Measurements from ENCODE around the gene DCTN5. TPM values are rescaled to one million over a fixed set of nuclear protein-coding genes. Genes with fewer than 3 reads are reported as not detected.
"Not testable (repeated sequence)": the region's sequence is repeated elsewhere in the genome, so short reads cannot be mapped to it uniquely, and the experiment has no call there.

The DCTN5 gene
- total RNA-seq: 10 to 100 TPM; 41.7 to 44.7 (median 42.5) TPM
- 12.4 TPM for polyA plus RNA-seq
- long read RNA-seq, donor 1, full-length matches to known transcripts: 44 of 48 reads
- long read RNA-seq, donor 1, partial matches to known transcripts: 2 of 48 reads
- long read RNA-seq, donor 1, other reads (novel, unspliced or antisense): 2 of 48 reads
- long read RNA-seq, donor 2, full-length matches to known transcripts: 20 of 21 reads
- long read RNA-seq, donor 2, partial matches to known transcripts: 0 of 21 reads
- long read RNA-seq, donor 2, other reads (novel, unspliced or antisense): 1 of 21 reads
- long read RNA-seq, donor 3, full-length matches to known transcripts: 163 of 176 reads
- long read RNA-seq, donor 3, partial matches to known transcripts: 3 of 176 reads
- long read RNA-seq, donor 3, other reads (novel, unspliced or antisense): 10 of 176 reads
- long read RNA-seq, donor 4, full-length matches to known transcripts: 18 of 19 reads
- long read RNA-seq, donor 4, partial matches to known transcripts: 0 of 19 reads
- long read RNA-seq, donor 4, other reads (novel, unspliced or antisense): 1 of 19 reads

DNA sequence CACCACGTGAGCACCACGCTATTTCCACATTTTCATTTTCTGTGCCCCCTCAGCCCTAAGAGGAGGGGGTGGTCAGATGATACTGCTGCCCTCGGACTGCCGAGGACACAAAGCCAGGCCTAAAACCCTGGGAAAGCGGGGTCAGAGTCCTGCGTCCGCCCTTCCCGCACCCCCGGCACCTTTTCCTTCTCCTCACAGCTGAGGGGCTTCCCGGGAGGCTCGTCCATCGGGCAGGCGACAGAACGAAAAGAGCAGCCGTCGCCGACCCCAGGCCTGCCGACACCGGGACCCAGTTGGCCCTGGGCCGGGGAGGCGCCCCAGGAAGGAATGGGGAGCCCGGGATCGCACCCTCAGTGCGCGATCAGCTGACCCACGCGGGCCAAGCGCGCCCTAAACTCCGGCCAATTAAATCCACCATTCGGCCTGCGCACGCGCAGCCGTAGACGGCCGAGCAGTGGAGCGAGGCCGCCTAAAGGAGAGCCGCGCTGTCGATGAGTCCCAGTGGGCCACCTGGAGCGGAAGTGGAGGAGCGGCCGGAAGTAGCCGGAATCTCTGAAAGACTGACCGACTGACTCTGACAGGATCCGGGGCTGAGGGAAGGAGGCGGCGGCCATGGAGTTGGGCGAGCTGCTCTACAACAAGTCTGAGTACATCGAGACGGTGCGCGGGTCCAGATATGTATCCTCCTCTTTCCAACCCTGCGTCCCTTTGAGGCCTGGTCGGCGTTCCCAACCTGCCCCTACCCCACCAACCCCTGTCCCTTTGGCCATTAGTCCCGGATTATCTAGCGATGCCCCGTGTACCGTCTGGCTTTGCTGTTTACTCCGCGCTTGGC, at the start of gene DCTN5, which contains the start of gene PALB2:
Gene DCTN5, plus strand, starts transcription at position 536 of the 835 bp plus-strand sequence. Its CDS starts 77 bp downstream, at position 613.
Gene PALB2, minus strand, starts transcription at position 380 of the 835 bp plus-strand sequence. Its CDS starts 153 bp downstream, at position 227.
- ATAC-seq (peak; percentile 99 to 100), DNase-seq (peak; percentile 94 to 97 (median 97))
- Histone ChIP-seq H3K9me3 (ENCODE audit: control insufficient read depth, low read length) (no peaks in the 10 kb centered on the region), H3K27me3 (ENCODE audit: control insufficient read depth, insufficient read depth) (no peaks in the 10 kb centered on the region), H3K4me3 (ENCODE audit: low read length) (peak within 1 kb of the TSS; percentile 76), H3K27ac (ENCODE audit: low read length) (peak within 1 kb of the TSS; percentile 40), H3K4me1 (ENCODE audit: control insufficient read depth, insufficient read depth, low read length) (peaks cover 9% of the 10 kb centered on the region)
- under 1% methylated on average over 64 of the region's 64 CpGs for WGBS
- intact Hi-C loops (cut with DNase I): no loop called here

GRCh38 chr16:23594186-23594585, 47.1 kb upstream of the DCTN5 start:
- H3K4me1 ChIP-seq (ENCODE audit: control insufficient read depth, insufficient read depth, low read length): peaks cover 3% of the 10 kb centered on the region
- DNase-seq: peak; percentile 33 to 69 (median 61)
- intact Hi-C loops (cut with DNase I): no loop called here
- H3K27me3 ChIP-seq (ENCODE audit: control insufficient read depth, insufficient read depth): no peaks in the 10 kb centered on the region
- 82% methylated on average over 12 of the region's 12 CpGs for WGBS
- H3K27ac ChIP-seq (ENCODE audit: low read length): peak overlapping the region; percentile 76
- no peaks in the 10 kb centered on the region for H3K9me3 ChIP-seq (ENCODE audit: control insufficient read depth, low read length)
- no peak overlapping the region for H3K4me3 ChIP-seq (ENCODE audit: low read length)
- peak; percentile 20 to 21 for ATAC-seq

- 17% methylated on average over 34 of the region's 34 CpGs for WGBS
- H3K27me3 ChIP-seq (ENCODE audit: control insufficient read depth, insufficient read depth): no peaks in the 10 kb centered on the region
- H3K4me1 ChIP-seq (ENCODE audit: control insufficient read depth, insufficient read depth, low read length): peaks cover 3% of the 10 kb centered on the region
- DNase-seq (no peak), ATAC-seq (no peak)
- peak overlapping the region; percentile 76 for H3K27ac ChIP-seq (ENCODE audit: low read length)
- H3K9me3 ChIP-seq (ENCODE audit: control insufficient read depth, low read length): no peaks in the 10 kb centered on the region
- H3K4me3 ChIP-seq (ENCODE audit: low read length): peak overlapping the region; percentile 68
- intact Hi-C loops (cut with DNase I): loop anchor here in 2 of 4 donors (5.0 kb wide), 1 partner anchor 38 kb away; the partner anchor contains the start of genes EARS2 (in 2 of the 2) and UBFD1 (in 2 of the 2)
Measured at GRCh38 chr16:23595246-23595950, 45.9 kb upstream of the DCTN5 start.

- no peaks in the 10 kb centered on the region for H3K27me3 ChIP-seq (ENCODE audit: control insufficient read depth, insufficient read depth)
- ATAC-seq (peak; percentile 97 to 98), DNase-seq (peak; percentile 91 to 96 (median 96))
- H3K27ac ChIP-seq (ENCODE audit: low read length): peak within 1 kb of the TSS; percentile 83
- intact Hi-C loops (cut with DNase I): loop anchor here in 3 of 4 donors (2.0 to 5.0 kb wide), 2 partner anchors 39 kb away; partner anchors contain the start of genes EARS2 (in 3 of the 3) and UBFD1 (in 3 of the 3)
- 2% methylated on average over 67 of the region's 67 CpGs for WGBS
- H3K9me3 ChIP-seq (ENCODE audit: control insufficient read depth, low read length): no peaks in the 10 kb centered on the region
- peaks cover 3% of the 10 kb centered on the region for H3K4me1 ChIP-seq (ENCODE audit: control insufficient read depth, insufficient read depth, low read length)
- peak within 1 kb of the TSS; percentile 68 for H3K4me3 ChIP-seq (ENCODE audit: low read length)
Measured at GRCh38 chr16:23595951-23596720, 45.1 kb upstream of the DCTN5 start, which contains the start of gene NDUFAB1. NDUFAB1 (minus strand) TSS chr16:23596316; CDS start chr16:23596290, 26 bp downstream.

GRCh38 chr16:23597003-23597756, 44.1 kb upstream of the DCTN5 start:
- Histone ChIP-seq H3K27me3 (ENCODE audit: control insufficient read depth, insufficient read depth) (no peaks in the 10 kb centered on the region), H3K4me1 (ENCODE audit: control insufficient read depth, insufficient read depth, low read length) (peaks cover 3% of the 10 kb centered on the region), H3K9me3 (ENCODE audit: control insufficient read depth, low read length) (no peaks in the 10 kb centered on the region), H3K4me3 (ENCODE audit: low read length) (no peak overlapping the region), H3K27ac (ENCODE audit: low read length) (peak overlapping the region; percentile 83)
- intact Hi-C loops (cut with DNase I): loop anchor here in 3 of 4 donors (2.0 to 5.0 kb wide), 2 partner anchors 40 kb away; partner anchors contain the start of genes EARS2 (in 3 of the 3) and UBFD1 (in 3 of the 3)
- 73% methylated on average over 11 of the region's 11 CpGs for WGBS
- peak in 2 of 3 donors; percentile 63 to 69 for DNase-seq
- peak; percentile 33 to 68 for ATAC-seq

DNA sequence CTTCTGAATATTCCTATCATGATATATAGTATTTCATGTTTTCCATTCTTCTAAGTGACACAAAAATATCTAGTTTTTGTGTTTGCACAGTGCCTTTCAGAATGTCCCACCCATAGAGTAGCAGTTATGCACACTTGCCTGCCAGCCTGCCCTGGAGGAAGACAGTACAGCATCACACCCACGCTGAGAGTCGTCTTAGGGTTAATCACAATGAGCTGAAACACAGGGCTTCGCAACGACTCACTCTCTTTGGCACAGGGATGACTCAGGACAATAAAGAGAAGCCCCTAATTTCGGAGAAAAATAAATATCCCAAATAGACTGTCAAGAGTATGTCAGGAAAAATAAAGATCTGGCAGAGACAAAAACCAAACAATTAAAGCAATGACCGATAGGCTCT, 33.5 kb upstream of the DCTN5 start:
- no peak overlapping the region for H3K27ac ChIP-seq (ENCODE audit: low read length)
- 67% methylated on average over 6 of the region's 6 CpGs for WGBS
- intact Hi-C loops (cut with DNase I): no loop called here

GRCh38 chr16:23608194-23608593, 33.1 kb upstream of the DCTN5 start:
- Histone ChIP-seq H3K4me1 (ENCODE audit: control insufficient read depth, insufficient read depth, low read length) (peaks cover 1% of the 10 kb centered on the region), H3K4me3 (ENCODE audit: low read length) (no peak overlapping the region), H3K27ac (ENCODE audit: low read length) (no peak overlapping the region), H3K27me3 (ENCODE audit: control insufficient read depth, insufficient read depth) (no peaks in the 10 kb centered on the region), H3K9me3 (ENCODE audit: control insufficient read depth, low read length) (no peaks in the 10 kb centered on the region)
- 70% methylated on average over 4 of the region's 4 CpGs for WGBS
- ATAC-seq: peak; percentile 41 to 86
- intact Hi-C loops (cut with DNase I): no loop called here
- no peak for DNase-seq

More for the DNA sequence above, 33.5 kb upstream of the DCTN5 start:
- Histone ChIP-seq H3K9me3 (ENCODE audit: control insufficient read depth, low read length) (no peaks in the 10 kb centered on the region), H3K27me3 (ENCODE audit: control insufficient read depth, insufficient read depth) (no peaks in the 10 kb centered on the region), H3K4me3 (ENCODE audit: low read length) (no peak overlapping the region), H3K4me1 (ENCODE audit: control insufficient read depth, insufficient read depth, low read length) (peaks cover 1% of the 10 kb centered on the region)
- no peak for DNase-seq
- ATAC-seq: peak in 1 of 2 donors; percentile 49

- no peaks in the 10 kb centered on the region for H3K9me3 ChIP-seq (ENCODE audit: control insufficient read depth, low read length)
- peaks cover 1% of the 10 kb centered on the region for H3K4me1 ChIP-seq (ENCODE audit: control insufficient read depth, insufficient read depth, low read length)
- intact Hi-C loops (cut with DNase I): no loop called here
- no peaks in the 10 kb centered on the region for H3K27me3 ChIP-seq (ENCODE audit: control insufficient read depth, insufficient read depth)
- 95% methylated on average over 1 of the region's 1 CpG for WGBS
- DNase-seq: no peak
- no peak overlapping the region for H3K27ac ChIP-seq (ENCODE audit: low read length)
- ATAC-seq: no peak
- H3K4me3 ChIP-seq (ENCODE audit: low read length): no peak overlapping the region
Measured at GRCh38 chr16:23609929-23610328, 31.3 kb upstream of the DCTN5 start.

- H3K27me3 ChIP-seq (ENCODE audit: control insufficient read depth, insufficient read depth); H3K9me3 ChIP-seq (ENCODE audit: control insufficient read depth, low read length); H3K27ac ChIP-seq (ENCODE audit: low read length); H3K4me3 ChIP-seq (ENCODE audit: low read length); DNase-seq; intact Hi-C loops (cut with DNase I); H3K4me1 ChIP-seq (ENCODE audit: control insufficient read depth, insufficient read depth, low read length); ATAC-seq: not testable (repeated sequence)
- 96% methylated on average over 6 of the region's 6 CpGs for WGBS
Measured at GRCh38 chr16:23610905-23611304, 30.4 kb upstream of the DCTN5 start.
